Stomach smooth muscle (tissue), 2 donors: ENCODE results near the gene KCTD18.

Experiments used
- H3K27ac ChIP-seq: one replicate; pipeline ENCODE4 v1.7.0; 2013; ENCODE audit warnings: mild to moderate bottlenecking, low read length, inconsistent platforms
- H3K27me3 ChIP-seq, 2 donors: one replicate each; pipeline ENCODE4 v1.7.0; 2013; ENCODE audit warnings: low read length in 2 of 2; ENCODE audit not compliant: insufficient read depth in 2 of 2, control insufficient read depth in 1 of 2
- H3K36me3 ChIP-seq, 2 donors: one replicate each; pipeline ENCODE4 v1.7.0; 2013; ENCODE audit warnings: low read length in 2 of 2; ENCODE audit not compliant: control insufficient read depth in 2 of 2, insufficient read depth in 2 of 2
- H3K4me1 ChIP-seq: one replicate; pipeline ENCODE4 v1.7.0; 2013; ENCODE audit warnings: low read length; ENCODE audit not compliant: control insufficient read depth, insufficient read depth
- H3K4me3 ChIP-seq, 2 donors: one replicate each; pipeline ENCODE4 v1.7.0; 2013; ENCODE audit warnings: low read length in 2 of 2
- H3K9ac ChIP-seq, 2 donors: one replicate each; pipeline ENCODE4 v1.7.0; 2013; ENCODE audit warnings: low read length in 2 of 2, mild to moderate bottlenecking in 1 of 2
- H3K9me3 ChIP-seq, 2 donors: one replicate each; pipeline ENCODE4 v1.7.0; 2013; ENCODE audit warnings: low read length in 2 of 2; ENCODE audit not compliant: control insufficient read depth in 2 of 2
- donor health status: healthy.
- donor health status: Pancreatic carcinoma.

KCTD18 gene

DNA sequence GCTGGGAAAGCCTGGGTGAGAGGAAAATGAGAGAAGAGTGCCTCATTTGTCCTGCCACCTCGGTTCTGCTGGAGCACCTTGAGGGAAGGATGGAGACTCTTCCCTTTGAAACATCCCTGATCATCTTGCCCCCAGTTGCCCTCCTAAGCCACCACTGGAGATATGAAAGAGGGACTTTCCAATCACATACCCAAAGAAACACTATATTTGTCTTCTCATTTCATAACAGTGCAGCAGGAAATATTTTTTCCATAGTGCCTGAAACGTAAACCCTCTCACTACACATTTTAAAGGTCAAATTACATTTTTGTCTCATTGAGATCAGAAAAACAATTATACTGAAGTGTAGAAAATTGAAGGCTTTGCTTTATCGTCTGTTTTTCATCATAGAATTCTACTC lies 63.3 kb downstream of the KCTD18 start:
- peaks cover 2 to 4% of the 10 kb centered on the region in 2 donors for H3K36me3 ChIP-seq
- H3K27me3 ChIP-seq: no peaks in the 10 kb centered on the region
- no peak overlapping the region for H3K27ac ChIP-seq

DNA sequence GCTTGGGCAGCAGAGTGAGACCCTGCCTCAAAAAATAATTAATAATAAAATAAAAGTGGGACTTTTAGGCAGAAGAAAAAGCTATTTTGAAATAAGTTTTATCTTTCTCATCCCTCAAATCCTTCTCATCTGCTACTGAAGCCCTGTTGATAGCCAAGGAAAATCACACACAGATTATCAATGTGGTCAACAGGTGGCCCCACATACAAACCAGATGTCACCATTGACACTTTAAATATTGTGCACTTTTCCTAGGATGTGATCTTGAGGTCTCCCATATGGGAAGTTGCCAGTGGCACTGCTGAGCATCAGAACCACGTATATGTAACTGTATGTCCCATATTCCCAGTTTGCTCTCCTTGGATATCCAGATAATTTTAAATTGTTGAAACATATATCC lies 64.6 kb downstream of the KCTD18 start:
- H3K9ac ChIP-seq: no peak overlapping the region
- no peaks in the 10 kb centered on the region for H3K9me3 ChIP-seq
- no peaks in the 10 kb centered on the region for H3K27me3 ChIP-seq
- H3K27ac ChIP-seq: no peak overlapping the region
- no peaks in the 10 kb centered on the region for H3K4me1 ChIP-seq
- no peak overlapping the region for H3K4me3 ChIP-seq
- H3K36me3 ChIP-seq: peaks cover 2 to 4% of the 10 kb centered on the region in 2 donors

More for the DNA sequence above, 63.3 kb downstream of the KCTD18 start:
- H3K9ac ChIP-seq: no peak overlapping the region
- no peak overlapping the region for H3K4me3 ChIP-seq
- no peaks in the 10 kb centered on the region for H3K9me3 ChIP-seq
- no peaks in the 10 kb centered on the region for H3K4me1 ChIP-seq

DNA sequence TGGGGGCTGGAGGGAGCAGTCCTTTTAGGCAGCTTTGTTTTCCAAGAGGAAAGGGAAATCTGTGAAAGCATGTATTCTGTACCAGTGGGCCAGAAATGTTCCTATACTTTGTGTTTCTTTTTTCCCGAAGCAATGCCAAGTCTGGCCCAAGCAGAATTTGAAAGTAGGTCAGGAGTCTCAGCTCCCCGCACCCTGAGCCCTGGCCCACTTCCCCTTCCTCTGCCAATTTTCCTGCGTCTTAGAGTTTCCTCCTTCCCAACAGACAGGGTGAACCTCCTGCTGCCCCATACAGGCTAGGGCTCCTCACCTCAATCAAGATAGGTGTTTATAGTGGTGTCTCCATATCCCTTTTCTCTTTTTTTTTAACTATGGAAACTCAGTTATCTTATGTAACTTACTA lies 65.3 kb downstream of the KCTD18 start:
- no peaks in the 10 kb centered on the region for H3K4me1 ChIP-seq
- peaks cover 2 to 4% of the 10 kb centered on the region in 2 donors for H3K36me3 ChIP-seq
- H3K27ac ChIP-seq: no peak overlapping the region
- H3K9me3 ChIP-seq: no peaks in the 10 kb centered on the region
- H3K27me3 ChIP-seq: no peaks in the 10 kb centered on the region
- no peak overlapping the region for H3K9ac ChIP-seq
- no peak overlapping the region for H3K4me3 ChIP-seq

GRCh38 chr2:200443916-200444315 lies 66.0 kb downstream of the KCTD18 start:
- Histone ChIP-seq H3K4me1 (no peaks in the 10 kb centered on the region), H3K27ac (no peak overlapping the region), H3K9me3 (no peaks in the 10 kb centered on the region), H3K4me3 (no peak overlapping the region), H3K36me3 (peaks cover 2 to 6% of the 10 kb centered on the region in 2 donors), H3K27me3 (no peaks in the 10 kb centered on the region), H3K9ac (no peak overlapping the region)

DNA sequence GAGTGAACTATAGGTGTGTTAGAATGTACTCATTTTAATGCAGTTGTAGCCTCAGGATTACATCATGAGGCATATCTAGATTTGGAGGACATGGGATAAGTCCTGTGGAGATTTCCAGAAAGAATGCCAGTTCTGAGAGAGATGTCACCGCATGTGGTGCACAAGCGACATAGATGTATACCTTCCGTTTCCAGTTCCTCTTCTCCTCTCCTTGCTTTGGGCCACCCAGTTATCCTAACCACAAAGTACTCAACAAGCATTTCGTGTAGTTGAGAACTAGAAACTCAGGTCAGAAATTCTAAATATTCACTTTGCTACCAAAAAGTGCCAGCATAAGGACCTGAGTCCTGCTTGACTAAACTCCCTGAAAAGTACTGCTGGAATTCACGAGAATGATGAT lies 66.5 kb downstream of the KCTD18 start:
- Histone ChIP-seq H3K27ac (no peak overlapping the region), H3K36me3 (peaks cover 2 to 6% of the 10 kb centered on the region in 2 donors), H3K9me3 (no peaks in the 10 kb centered on the region), H3K4me1 (no peaks in the 10 kb centered on the region), H3K27me3 (no peaks in the 10 kb centered on the region), H3K9ac (no peak overlapping the region), H3K4me3 (no peak overlapping the region)

DNA sequence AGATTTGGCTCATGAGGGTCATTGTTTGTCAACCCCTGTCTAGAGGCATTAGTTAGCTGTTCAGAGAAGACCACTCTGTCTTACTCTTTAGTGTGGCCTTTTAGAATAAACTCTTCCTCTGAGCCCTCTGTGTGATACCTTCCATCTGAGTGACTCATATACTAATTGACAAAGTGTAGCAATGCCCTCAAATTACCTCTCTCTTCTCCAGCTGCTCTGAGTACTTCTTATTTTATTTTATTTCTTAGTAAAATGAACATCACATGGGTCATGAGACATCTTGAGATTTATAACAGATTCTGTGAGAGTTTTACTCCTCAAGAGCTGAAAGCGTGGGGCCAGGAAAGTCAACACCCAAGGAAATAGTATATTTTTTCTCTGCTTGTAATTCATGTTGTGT lies 67.4 kb downstream of the KCTD18 start:
- Histone ChIP-seq H3K36me3 (peaks cover 4 to 6% of the 10 kb centered on the region in 2 donors), H3K27ac (no peak overlapping the region), H3K4me3 (no peak overlapping the region), H3K9me3 (no peaks in the 10 kb centered on the region), H3K27me3 (no peaks in the 10 kb centered on the region), H3K9ac (no peak overlapping the region), H3K4me1 (no peaks in the 10 kb centered on the region)

- Histone ChIP-seq H3K27me3 (no peaks in the 10 kb centered on the region), H3K9me3 (no peaks in the 10 kb centered on the region), H3K9ac (no peak overlapping the region), H3K4me1 (no peaks in the 10 kb centered on the region), H3K4me3 (no peak overlapping the region), H3K36me3 (peaks cover 4 to 10% of the 10 kb centered on the region in 2 donors), H3K27ac (no peak overlapping the region)
Measured at GRCh38 chr2:200439981-200440380, 69.9 kb downstream of the KCTD18 start.
